Mammary epithelial cell (primary cell): ENCODE results near the gene NAPA.
A peak's percentile ranks its signal among the peaks of the same experiment; 100 is the strongest.

Experiments used
- EZH2 ChIP-seq: IDR thresholded peaks from 2 replicates; pipeline ENCODE4 v1.6.1; 2012; ENCODE audit warnings: low read length, inconsistent platforms, borderline replicate concordance
- TF ChIP-seq, protein P1 (sequence below), 2 donors: IDR thresholded peaks in 1 of 2; conservative IDR thresholded peaks in 1 of 2; 2 replicates each; pipeline ENCODE4 v1.5.1; 2011 to 2012; ENCODE audit warnings: inconsistent platforms in 2 of 2, low read length in 2 of 2, mild to moderate bottlenecking in 2 of 2, control low read depth in 1 of 2, low read depth in 1 of 2; ENCODE audit not compliant: insufficient read depth in 1 of 2; ENCODE audit errors: extremely low read depth in 1 of 2

DNA sequence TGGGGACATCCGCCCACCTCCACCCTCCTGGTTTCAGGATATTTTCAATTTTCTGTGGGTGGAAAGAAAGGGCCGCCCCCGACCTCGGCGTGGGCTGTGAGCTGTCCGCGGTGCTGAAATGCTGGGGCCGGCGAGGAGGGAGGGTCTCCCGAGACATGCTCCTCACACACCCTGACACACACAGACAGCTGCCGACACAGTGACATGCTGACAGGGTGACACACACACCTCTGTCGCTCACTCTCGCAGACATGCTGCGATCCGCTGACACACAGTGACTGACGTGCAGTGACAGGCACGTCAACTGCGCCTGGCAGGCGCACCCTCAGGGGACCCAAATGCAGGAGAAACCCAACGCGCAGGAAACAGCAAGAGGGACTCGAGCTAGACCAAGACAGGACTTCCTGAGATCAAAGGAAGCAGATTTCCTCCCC lies 70.5 kb downstream of the NAPA start:
- TF ChIP-seq, protein P1, sequence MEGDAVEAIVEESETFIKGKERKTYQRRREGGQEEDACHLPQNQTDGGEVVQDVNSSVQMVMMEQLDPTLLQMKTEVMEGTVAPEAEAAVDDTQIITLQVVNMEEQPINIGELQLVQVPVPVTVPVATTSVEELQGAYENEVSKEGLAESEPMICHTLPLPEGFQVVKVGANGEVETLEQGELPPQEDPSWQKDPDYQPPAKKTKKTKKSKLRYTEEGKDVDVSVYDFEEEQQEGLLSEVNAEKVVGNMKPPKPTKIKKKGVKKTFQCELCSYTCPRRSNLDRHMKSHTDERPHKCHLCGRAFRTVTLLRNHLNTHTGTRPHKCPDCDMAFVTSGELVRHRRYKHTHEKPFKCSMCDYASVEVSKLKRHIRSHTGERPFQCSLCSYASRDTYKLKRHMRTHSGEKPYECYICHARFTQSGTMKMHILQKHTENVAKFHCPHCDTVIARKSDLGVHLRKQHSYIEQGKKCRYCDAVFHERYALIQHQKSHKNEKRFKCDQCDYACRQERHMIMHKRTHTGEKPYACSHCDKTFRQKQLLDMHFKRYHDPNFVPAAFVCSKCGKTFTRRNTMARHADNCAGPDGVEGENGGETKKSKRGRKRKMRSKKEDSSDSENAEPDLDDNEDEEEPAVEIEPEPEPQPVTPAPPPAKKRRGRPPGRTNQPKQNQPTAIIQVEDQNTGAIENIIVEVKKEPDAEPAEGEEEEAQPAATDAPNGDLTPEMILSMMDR (conservative IDR thresholded peaks at IDR 0.05 in 1 of 2, IDR thresholded peaks at IDR 0.05 in 1 of 2; ENCODE audit: extremely low read depth in 1 of 2, insufficient read depth in 1 of 2, low read depth in 1 of 2, low read length in 2 of 2) = no peak
- peak; percentile 72 for TF ChIP-seq EZH2
